T-cell (primary cell): ENCODE results near the gene SERPINA1. TPM values are rescaled to one million over a fixed set of nuclear protein-coding genes. Genes with fewer than 3 reads are reported as not detected.

Experiments
- ATAC-seq, 4 experiments: fragments of 200-7000 bp in 3 of 4; fragments of 150-1000 bp in 1 of 4; cut with Tn5 transposase; replicated peaks in 1 of 4; 1 replicate in 3 of 4; 2 replicates in 1 of 4; pipeline ENCODE4 v1.10.0; 2021; ENCODE audit warnings: moderate library complexity in 3 of 4, mild to moderate bottlenecking in 2 of 4, moderate number of reproducible peaks in 1 of 4
- CTCF ChIA-PET, 2 donors: fragments of 300-600 bp; sonication (Branson Sonifier 250); formaldehyde crosslinking; loops; one replicate each; lab custom pipeline; 2022; ENCODE audit warnings: antibody characterized with exemption in 2 of 2; lab: Charles Lee
- POLR2A ChIA-PET, 2 donors: fragments of 300-600 bp; sonication (Branson Sonifier 250); formaldehyde crosslinking; loops; one replicate each; lab custom pipeline; 2022; ENCODE audit warnings: antibody characterized with exemption in 2 of 2; lab: Charles Lee
- DNase-seq, 35 experiments: peaks; one replicate each; pipeline versions ENCODE4 v3.0.0 to v3.0.0-alpha.2; 2013 to 2023
- H3K27ac ChIP-seq: one replicate; pipeline ENCODE4 v1.5.1; 2013; ENCODE audit warnings: low read length
- H3K27me3 ChIP-seq, 2 experiments: replicated peaks in 1 of 2; 1 replicate in 1 of 2; 2 replicates in 1 of 2; pipeline versions ENCODE4 v1.6.1 to v1.7.0; 2013; ENCODE audit warnings: low read length in 1 of 2, mixed read lengths in 1 of 2; ENCODE audit not compliant: control insufficient read depth in 2 of 2, insufficient read depth in 2 of 2; ENCODE audit errors: extremely low read depth in 1 of 2
- H3K36me3 ChIP-seq, 2 donors: 1 replicate in 1 of 2; 2 replicates in 1 of 2; pipeline versions ENCODE4 v1.6.1 to v1.7.0; 2013; ENCODE audit warnings: low read length in 1 of 2; ENCODE audit not compliant: control insufficient read depth in 2 of 2, insufficient read depth in 1 of 2; ENCODE audit errors: extremely low read depth in 1 of 2
- H3K4me1 ChIP-seq, 2 experiments: 1 replicate in 1 of 2; 2 replicates in 1 of 2; pipeline versions ENCODE4 v1.6.1 to v1.7.0; 2013; ENCODE audit warnings: low read length in 2 of 2, mixed read lengths in 1 of 2; ENCODE audit not compliant: insufficient read depth in 2 of 2, control insufficient read depth in 1 of 2; ENCODE audit errors: extremely low read depth in 1 of 2
- H3K4me3 ChIP-seq, 2 donors: 1 replicate in 1 of 2; 2 replicates in 1 of 2; pipeline versions ENCODE4 v1.5.1 to v1.7.0; 2013; ENCODE audit warnings: mild to moderate bottlenecking in 2 of 2, low read length in 1 of 2, moderate library complexity in 1 of 2; ENCODE audit not compliant: control insufficient read depth in 1 of 2; ENCODE audit errors: extremely low read depth in 1 of 2
- H3K9me3 ChIP-seq: 2 replicates; pipeline ENCODE4 v1.7.0; 2013
- H3K27ac Mint-ChIP-seq, 2 donors: one replicate each; pipeline ENCODE4 v1.8.0; 2020 to 2021; ENCODE audit warnings: mild to moderate bottlenecking in 2 of 2, mixed read lengths in 2 of 2
- H3K27me3 Mint-ChIP-seq, 2 donors: one replicate each; pipeline ENCODE4 v1.8.0; 2021 to 2022; ENCODE audit warnings: mixed read lengths in 2 of 2
- H3K36me3 Mint-ChIP-seq: one replicate; pipeline ENCODE4 v1.8.0; 2021; ENCODE audit warnings: mixed read lengths
- H3K4me1 Mint-ChIP-seq, 3 donors: one replicate each; pipeline ENCODE4 v1.8.0; 2020 to 2022; ENCODE audit warnings: mixed read lengths in 3 of 3, mild to moderate bottlenecking in 1 of 3
- H3K4me3 Mint-ChIP-seq, 3 donors: one replicate each; pipeline ENCODE4 v1.8.0; 2020 to 2022; ENCODE audit warnings: mild to moderate bottlenecking in 3 of 3, mixed read lengths in 3 of 3, moderate library complexity in 3 of 3
- H3K9me3 Mint-ChIP-seq, 3 donors: one replicate each; pipeline ENCODE4 v1.8.0; 2020 to 2022; ENCODE audit warnings: mixed read lengths in 3 of 3
- WGBS: methylation state at CpG from one replicate; pipeline ENCODE4 v1.1.5; 2013; ENCODE audit warnings: missing lambda C conversion rate; ENCODE audit not compliant: insufficient coverage; 5-methylcytosine and 5-hydroxymethylcytosine counted together
- total RNA-seq, 35 experiments: library from RNA in 6 of 35; stranded (reverse) in 6 of 35; fragments of 120-200 nt in 1 of 35; gene quantifications; one replicate each; pipeline versions ENCODE4 v1.2.1 to v1.2.4 and lab custom pipeline; 2013 to 2026

Gene SERPINA1
- total RNA-seq, 5 donors from 2014 or later (not counting 1 experiment from before 2014, with no cell fraction given) = 0.63 to 11.1 (median 6.7) TPM

DNA sequence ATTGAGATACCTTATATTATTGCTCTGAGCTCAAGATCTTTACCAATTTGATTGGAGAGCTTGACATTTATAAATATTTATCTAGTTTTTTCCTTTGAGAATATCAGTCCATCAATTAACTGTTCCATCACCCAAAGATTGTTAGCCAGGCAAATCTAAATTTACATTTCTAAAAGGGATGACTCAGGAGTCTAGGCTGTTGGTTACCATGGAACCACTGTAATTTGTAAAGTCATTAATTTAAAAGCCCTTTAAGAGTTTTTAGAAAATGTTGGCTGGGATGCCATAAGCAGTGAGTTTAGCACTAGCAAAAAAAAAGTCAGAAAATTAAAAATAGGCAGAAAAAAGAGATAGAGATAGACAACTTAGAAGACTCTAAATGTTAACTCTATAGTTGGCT, 19.5 kb upstream of the SERPINA1 start:
- no peaks in the 10 kb centered on the region for H3K36me3 ChIP-seq
- Mint-ChIP-seq H3K27me3 (peaks cover 5 to 14% of the 10 kb centered on the region in 2 donors), H3K4me3 (no peak overlapping the region), H3K36me3 (no peaks in the 10 kb centered on the region), H3K9me3 (peaks cover 15 to 28% (median 17%) of the 10 kb centered on the region in 3 donors), H3K27ac (no peak overlapping the region), H3K4me1 (no peaks in the 10 kb centered on the region)
- no peaks in the 10 kb centered on the region for H3K4me1 ChIP-seq
- DNase-seq (no peak), ATAC-seq (no peak)
- ChIA-PET CTCF (no interaction called here), POLR2A (no interaction called here)
- H3K27ac ChIP-seq = no peak overlapping the region
- H3K27me3 ChIP-seq = peaks cover 0 to 3% of the 10 kb centered on the region in 2 experiments
- H3K4me3 ChIP-seq = no peak overlapping the region
- no peaks in the 10 kb centered on the region for H3K9me3 ChIP-seq

DNA sequence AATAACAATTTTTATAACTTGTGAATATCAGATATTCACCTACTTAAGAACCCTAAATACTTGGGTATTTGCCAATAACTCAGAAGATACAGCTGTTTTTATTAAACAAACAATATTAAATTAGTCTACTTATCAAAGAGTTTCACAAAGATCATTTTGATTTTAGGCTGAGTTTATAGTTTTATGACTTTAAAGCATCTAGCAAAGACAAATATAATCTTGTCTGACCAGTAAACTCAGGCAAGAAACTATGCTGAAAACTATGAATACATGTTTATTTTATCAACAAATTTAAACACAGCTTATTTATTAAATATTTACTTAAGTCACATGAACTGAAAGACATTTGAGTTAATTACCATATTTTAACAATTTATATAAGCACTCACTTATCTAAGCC, 18.5 kb upstream of the SERPINA1 start:
- H3K4me1 Mint-ChIP-seq = no peaks in the 10 kb centered on the region
- peaks cover 4 to 7% of the 10 kb centered on the region in 2 donors for H3K27me3 Mint-ChIP-seq
- no peak overlapping the region for H3K27ac Mint-ChIP-seq
- H3K9me3 ChIP-seq = no peaks in the 10 kb centered on the region
- DNase-seq (no peak), ATAC-seq (no peak)
- H3K4me3 Mint-ChIP-seq = no peak overlapping the region
- no peaks in the 10 kb centered on the region for H3K4me1 ChIP-seq
- no peaks in the 10 kb centered on the region for H3K36me3 ChIP-seq
- no peak overlapping the region for H3K27ac ChIP-seq
- H3K9me3 Mint-ChIP-seq = peaks cover 10 to 21% (median 15%) of the 10 kb centered on the region in 3 donors
- POLR2A ChIA-PET = no interaction called here
- no peaks in the 10 kb centered on the region for H3K36me3 Mint-ChIP-seq
- peaks cover 0 to 3% of the 10 kb centered on the region in 2 experiments for H3K27me3 ChIP-seq
- CTCF ChIA-PET = no interaction called here
- no peak overlapping the region for H3K4me3 ChIP-seq

GRCh38 chr14:94405486-94405885, 17.1 kb upstream of the SERPINA1 start:
- Histone ChIP-seq H3K27me3 (no peaks in the 10 kb centered on the region), H3K9me3 (no peaks in the 10 kb centered on the region), H3K4me3 (no peak overlapping the region), H3K36me3 (no peaks in the 10 kb centered on the region), H3K27ac (no peak overlapping the region), H3K4me1 (no peaks in the 10 kb centered on the region)
- no peak for ATAC-seq
- POLR2A ChIA-PET = no interaction called here
- Mint-ChIP-seq H3K36me3 (no peaks in the 10 kb centered on the region), H3K27me3 (peaks cover 0 to 2% of the 10 kb centered on the region in 2 donors), H3K4me1 (no peaks in the 10 kb centered on the region), H3K4me3 (no peak overlapping the region), H3K9me3 (peaks cover 10 to 15% (median 11%) of the 10 kb centered on the region in 3 donors), H3K27ac (no peak overlapping the region)
- DNase-seq = no peak
- WGBS = no CpG with 5 or more reads among the region's 2 CpGs
- CTCF ChIA-PET = no interaction called here

GRCh38 chr14:94404561-94404960, 16.2 kb upstream of the SERPINA1 start:
- no peak overlapping the region for H3K4me3 ChIP-seq
- H3K27me3 ChIP-seq = no peaks in the 10 kb centered on the region
- peaks cover 9 to 14% (median 10%) of the 10 kb centered on the region in 3 donors for H3K9me3 Mint-ChIP-seq
- H3K27ac ChIP-seq = no peak overlapping the region
- H3K27me3 Mint-ChIP-seq = peaks cover 0 to 2% of the 10 kb centered on the region in 2 donors
- no peak overlapping the region for H3K27ac Mint-ChIP-seq
- no peaks in the 10 kb centered on the region for H3K4me1 ChIP-seq
- WGBS = 76% methylated on average over 2 of the region's 2 CpGs
- ATAC-seq (no peak), DNase-seq (no peak)
- H3K36me3 ChIP-seq = no peaks in the 10 kb centered on the region
- POLR2A ChIA-PET = no interaction called here
- H3K36me3 Mint-ChIP-seq = no peaks in the 10 kb centered on the region
- H3K9me3 ChIP-seq = no peaks in the 10 kb centered on the region
- no peaks in the 10 kb centered on the region for H3K4me1 Mint-ChIP-seq
- CTCF ChIA-PET = no interaction called here
- H3K4me3 Mint-ChIP-seq = no peak overlapping the region

DNA sequence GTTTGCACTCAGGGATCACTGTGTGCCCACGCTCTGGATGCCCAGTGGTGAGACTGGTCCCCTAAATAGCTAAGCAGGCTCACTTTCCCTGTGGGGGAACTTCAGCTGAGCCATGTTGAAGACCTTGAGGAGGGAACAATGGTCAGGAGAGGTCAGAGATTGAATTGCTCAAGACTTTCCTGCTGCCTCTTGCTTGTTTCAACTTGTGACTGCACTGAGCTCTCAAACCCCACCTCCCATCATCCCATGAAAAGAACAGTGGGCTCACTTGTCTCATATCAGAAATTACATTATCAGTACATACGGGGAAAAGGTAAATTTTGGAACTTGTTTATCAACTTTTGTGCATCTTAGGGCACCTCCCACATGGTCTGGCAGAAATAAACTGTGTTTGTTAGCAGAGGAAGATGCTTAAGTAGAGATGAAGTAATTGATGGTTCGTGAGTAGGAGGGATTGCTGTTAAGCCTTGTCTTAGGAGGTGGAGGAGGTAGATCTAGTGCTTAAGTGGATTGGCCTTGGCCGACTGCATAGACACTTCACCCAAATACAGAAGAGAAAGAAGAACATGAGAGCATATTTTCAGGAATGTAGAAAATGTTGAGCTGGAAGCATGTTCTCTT, 15.0 kb upstream of the SERPINA1 start:
- Mint-ChIP-seq H3K36me3 (no peaks in the 10 kb centered on the region), H3K4me1 (no peaks in the 10 kb centered on the region), H3K27me3 (peaks cover 2% of the 10 kb centered on the region in 2 donors), H3K27ac (no peak overlapping the region), H3K9me3 (peaks cover 3 to 10% (median 4%) of the 10 kb centered on the region in 3 donors), H3K4me3 (no peak overlapping the region)
- Histone ChIP-seq H3K4me3 (no peak overlapping the region), H3K36me3 (no peaks in the 10 kb centered on the region), H3K4me1 (no peaks in the 10 kb centered on the region), H3K9me3 (no peaks in the 10 kb centered on the region), H3K27ac (no peak overlapping the region), H3K27me3 (peaks cover 0 to 3% of the 10 kb centered on the region in 2 experiments)
- ATAC-seq (no peak), DNase-seq (no peak)
- POLR2A ChIA-PET = no interaction called here
- 20% methylated on average over 2 of the region's 4 CpGs for WGBS
- CTCF ChIA-PET = interaction anchor here in 1 of 2 donors (0.6 kb wide), 1 partner anchor 79 kb away, joined by 6 read pairs; no protein-coding TSS in a partner anchor

DNA sequence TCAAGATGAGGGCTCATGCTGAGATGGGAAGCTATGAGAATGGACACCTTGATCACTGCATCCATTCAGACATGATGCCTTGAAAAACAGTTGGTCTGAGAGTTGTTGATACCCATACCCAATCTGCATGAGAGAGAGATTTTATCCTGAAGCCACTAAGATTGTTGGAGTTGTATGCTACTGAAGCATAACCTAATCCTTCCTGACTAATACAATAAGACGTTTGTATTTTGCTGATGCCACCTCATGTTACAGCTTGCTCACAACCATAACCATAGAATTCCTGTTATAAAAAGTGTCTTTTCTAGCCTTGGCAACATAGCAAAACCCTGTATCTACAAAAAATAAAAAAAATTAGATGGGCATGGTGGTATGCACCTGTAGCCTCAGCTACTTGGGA, 12.7 kb upstream of the SERPINA1 start:
- Histone ChIP-seq H3K4me1 (no peaks in the 10 kb centered on the region), H3K4me3 (no peak overlapping the region), H3K27ac (no peak overlapping the region), H3K27me3 (peaks cover 1 to 3% of the 10 kb centered on the region in 2 experiments), H3K9me3 (no peaks in the 10 kb centered on the region), H3K36me3 (no peaks in the 10 kb centered on the region)
- Mint-ChIP-seq H3K27me3 (peaks cover 16 to 18% of the 10 kb centered on the region in 2 donors), H3K9me3 (peaks cover 0 to 6% (median 0%) of the 10 kb centered on the region in 3 donors), H3K4me3 (no peak overlapping the region), H3K27ac (no peak overlapping the region), H3K4me1 (no peaks in the 10 kb centered on the region), H3K36me3 (no peaks in the 10 kb centered on the region)
- CTCF ChIA-PET = no interaction called here
- DNase-seq = no peak
- WGBS = no CpG with 5 or more reads among the region's 1 CpG
- POLR2A ChIA-PET = no interaction called here
- ATAC-seq = no peak
